Thyroid gland (tissue), 4 donors: ENCODE data around the gene RPUSD1.

Experiments used
- CTCF ChIP-seq, 6 experiments: fragments of 200-600 bp in 3 of 6; fragments of 450-650 bp in 3 of 6; sonication (generic) in 3 of 6; IDR thresholded peaks; one replicate each; pipeline ENCODE4 v1.5.1; 2016 to 2019; ENCODE audit warnings: antibody characterized with exemption in 6 of 6, mild to moderate bottlenecking in 2 of 6, inconsistent platforms in 1 of 6, moderate library complexity in 1 of 6
- POLR2A ChIP-seq, 2 donors: fragments of 450-650 bp; IDR thresholded peaks; one replicate each; pipeline ENCODE4 v1.6.1; 2017; ENCODE audit warnings: antibody characterized with exemption in 2 of 2, mild to moderate bottlenecking in 2 of 2, moderate library complexity in 1 of 2

GRCh38 chr16:800834-801511 is 12.8 kb upstream of the RPUSD1 start:
- TF ChIP-seq POLR2A (IDR thresholded peaks at IDR 0.05) (no peak), CTCF (IDR thresholded peaks at IDR 0.05) (no peak)
